HCT116 (cell line): Measurements from ENCODE around the gene HIC1. TPM values are rescaled to one million over a fixed set of nuclear protein-coding genes. Genes with fewer than 3 reads are reported as not detected.

Experiments used
- ATAC-seq: fragments of 200-7000 bp; cut with Tn5 transposase; 2 replicates; pipeline ENCODE4 v1.9.1; 2020; ENCODE audit warnings: mild to moderate bottlenecking, moderate library complexity
- BruUV-seq: library from RNA; stranded (reverse); fragments of 400-500 nt; replicated peaks from 2 replicates; lab custom pipeline; 2021; lab: Mats Ljungman, UMichigan
- CTCF ChIA-PET: fragments of 300-600 bp; sonication (Branson Sonifier 250); formaldehyde crosslinking; loops from one replicate; lab custom pipeline; 2021; ENCODE audit warnings: antibody characterized with exemption; lab: Charles Lee
- POLR2A ChIA-PET: fragments of 300-600, 350-600 bp; sonication (Branson Sonifier 250); formaldehyde crosslinking; loops from one replicate; lab custom pipeline; 2021; ENCODE audit warnings: antibody characterized with exemption; lab: Charles Lee
- RAD21 ChIA-PET, 2 experiments: fragments of 300-600 bp; sonication (Branson Sonifier 250); formaldehyde crosslinking; loops; one replicate each; lab custom pipeline; 2023; ENCODE audit warnings: low total read pairs in 2 of 2; ENCODE audit not compliant: uncharacterized antibody in 2 of 2, unreplicated experiment in 2 of 2, low non-redundant PET in 1 of 2; lab: Charles Lee
- DNase-seq: peaks from one replicate; pipeline ENCODE4 v3.0.0-alpha.2; 2010; ENCODE audit warnings: low read depth, low spot score
- H2AFZ ChIP-seq: fragments of 200-600 bp; shearing (Covaris generic), sonication (generic); 2 replicates; pipeline ENCODE4 v1.6.1; 2017; ENCODE audit warnings: low read depth, mixed run types, mixed read lengths, antibody characterized with exemption, low read length; ENCODE audit not compliant: poor library complexity, severe bottlenecking
- H3K27ac ChIP-seq: 2 replicates; pipeline ENCODE4 v1.5.1; 2012; ENCODE audit warnings: low read depth, low read length
- H3K27me3 ChIP-seq: fragments of 200-600 bp; sonication (generic); 2 replicates; pipeline ENCODE4 v1.6.1; 2016; ENCODE audit warnings: mixed run types, low read length, mixed read lengths; ENCODE audit not compliant: insufficient read depth
- H3K36me3 ChIP-seq, 2 experiments: fragments of 200-500 bp in 1 of 2; fragments of 200-600 bp in 1 of 2; sonication (Bioruptor generic) in 1 of 2; sonication (generic) in 1 of 2; 2 replicates each; pipeline versions ENCODE4 v1.5.1 to v1.6.1; 2014 to 2016; ENCODE audit warnings: low read length in 2 of 2, inconsistent platforms in 1 of 2, mixed read lengths in 1 of 2, mixed run types in 1 of 2; ENCODE audit not compliant: insufficient read depth in 2 of 2, control insufficient read depth in 1 of 2
- H3K4me1 ChIP-seq, 2 experiments: fragments of 200-600 bp in 1 of 2; sonication (generic) in 1 of 2; 2 replicates each; pipeline versions ENCODE4 v1.5.1 to v1.6.1; 2012 to 2017; ENCODE audit warnings: low read length in 2 of 2, inconsistent platforms in 1 of 2, mild to moderate bottlenecking in 1 of 2, mixed read lengths in 1 of 2, mixed run types in 1 of 2, moderate library complexity in 1 of 2; ENCODE audit not compliant: insufficient read depth in 2 of 2, control insufficient read depth in 1 of 2
- H3K4me2 ChIP-seq: fragments of 200-600 bp; sonication (generic); 2 replicates; pipeline ENCODE4 v1.6.1; 2017; ENCODE audit warnings: mixed run types, low read length, mixed read lengths
- H3K4me3 ChIP-seq, 2 experiments: fragments of 200-600 bp in 1 of 2; sonication (generic) in 1 of 2; replicated peaks in 1 of 2; 2 replicates each; pipeline ENCODE4 v1.5.1; 2011 to 2016; ENCODE audit warnings: low read length in 2 of 2, control low read depth in 1 of 2, low read depth in 1 of 2, mild to moderate bottlenecking in 1 of 2, mixed read lengths in 1 of 2, mixed run types in 1 of 2
- H3K79me2 ChIP-seq: fragments of 200-600 bp; sonication (generic); 2 replicates; pipeline ENCODE4 v1.6.1; 2017; ENCODE audit warnings: mild to moderate bottlenecking, mixed run types, low read length, moderate library complexity, mixed read lengths; ENCODE audit not compliant: insufficient read depth
- H3K9ac ChIP-seq: fragments of 200-600 bp; sonication (generic); 2 replicates; pipeline ENCODE4 v1.6.1; 2016; ENCODE audit warnings: low read length, mixed read lengths
- H3K9me2 ChIP-seq: fragments of 200-600 bp; sonication (generic), shearing (Covaris generic); 2 replicates; pipeline ENCODE4 v1.6.1; 2017; ENCODE audit warnings: mixed run types, mild to moderate bottlenecking, moderate library complexity; ENCODE audit not compliant: insufficient read depth
- H3K9me3 ChIP-seq, 2 experiments: fragments of 200-500 bp in 1 of 2; fragments of 200-600 bp in 1 of 2; sonication (Bioruptor generic) in 1 of 2; sonication (generic) in 1 of 2; 2 replicates each; pipeline ENCODE4 v1.6.1; 2014 to 2017; ENCODE audit warnings: low read length in 2 of 2, mixed read lengths in 2 of 2, inconsistent platforms in 1 of 2, low read depth in 1 of 2, mild to moderate bottlenecking in 1 of 2, mixed run types in 1 of 2, moderate library complexity in 1 of 2; ENCODE audit not compliant: control insufficient read depth in 1 of 2, insufficient read depth in 1 of 2
- H4K20me1 ChIP-seq: fragments of 200-600 bp; sonication (generic), shearing (Covaris generic); 2 replicates; pipeline ENCODE4 v1.6.1; 2017; ENCODE audit warnings: mixed run types, mild to moderate bottlenecking, moderate library complexity; ENCODE audit not compliant: insufficient read depth
- ATF3 ChIP-seq: IDR thresholded peaks from 2 replicates; pipeline ENCODE4 v1.6.1; 2012
- CEBPB ChIP-seq: IDR thresholded peaks from 2 replicates; pipeline ENCODE4 v1.6.1; 2012; ENCODE audit warnings: low read depth
- EGR1 ChIP-seq: IDR thresholded peaks from 2 replicates; pipeline ENCODE4 v1.6.1; 2012; ENCODE audit warnings: low read depth
- FOSL1 ChIP-seq: IDR thresholded peaks from 2 replicates; pipeline ENCODE4 v1.6.1; 2012; ENCODE audit warnings: low read depth
- JUND ChIP-seq: IDR thresholded peaks from 2 replicates; pipeline ENCODE4 v1.6.1; 2012
- MAX ChIP-seq: IDR thresholded peaks from 2 replicates; pipeline ENCODE4 v1.6.1; 2012
- RAD21 ChIP-seq: IDR thresholded peaks from 2 replicates; pipeline ENCODE4 v1.6.1; 2012; ENCODE audit warnings: low read depth, mild to moderate bottlenecking
- REST ChIP-seq: IDR thresholded peaks from 2 replicates; pipeline ENCODE4 v1.6.1; 2012; ENCODE audit warnings: low read depth
- SIN3A ChIP-seq: IDR thresholded peaks from 2 replicates; pipeline ENCODE4 v1.6.1; 2012; ENCODE audit warnings: low read depth
- SP1 ChIP-seq: IDR thresholded peaks from 2 replicates; pipeline ENCODE4 v1.6.1; 2012; ENCODE audit warnings: low read depth
- SRF ChIP-seq: IDR thresholded peaks from 2 replicates; pipeline ENCODE4 v1.6.1; 2012; ENCODE audit warnings: low read depth
- YY1 ChIP-seq: IDR thresholded peaks from 2 replicates; pipeline ENCODE4 v1.6.1; 2011; ENCODE audit warnings: low read length, low read depth, moderate library complexity, mild to moderate bottlenecking; ENCODE audit not compliant: insufficient replicate concordance; ENCODE audit errors: extremely low read depth
- ZBTB33 ChIP-seq: IDR thresholded peaks from 2 replicates; pipeline ENCODE4 v1.6.1; 2011; ENCODE audit warnings: mild to moderate bottlenecking, low read length, moderate library complexity; ENCODE audit not compliant: insufficient replicate concordance; ENCODE audit errors: extremely low read depth
- ZFX ChIP-seq: fragments of 450-650 bp; IDR thresholded peaks from 2 replicates; pipeline ENCODE4 v1.6.1; 2017
- intact Hi-C: fragments of 100-400 bp; cut with micrococcal nuclease; formaldehyde crosslinking; loops from 2 replicates; pipeline ENCODE4 v1.10.0; 2022
- total RNA-seq: library from RNA; stranded (reverse); gene quantifications from one replicate; pipeline ENCODE4 v1.2.1, GENCODE V29; 2021; ENCODE audit not compliant: unreplicated experiment

Gene HIC1
- total RNA-seq, 1 experiment from 2014 or later: 0.64 TPM

- Histone ChIP-seq H3K4me2 (no peak overlapping the region), H3K9me2 (no peaks in the 10 kb centered on the region), H2AFZ (no peak overlapping the region), H3K4me3 (no peak overlapping the region), H4K20me1 (no peaks in the 10 kb centered on the region), H3K27me3 (no peaks in the 10 kb centered on the region), H3K9me3 (no peaks in the 10 kb centered on the region), H3K36me3 (no peaks in the 10 kb centered on the region), H3K4me1 (peaks cover 8 to 11% of the 10 kb centered on the region in 2 experiments; a peak in 3 of 4 replicates), H3K9ac (no peak overlapping the region), H3K79me2 (no peaks in the 10 kb centered on the region), H3K27ac (no peak overlapping the region)
- no TSS peak for BruUV-seq
- ChIA-PET POLR2A (no interaction called here), CTCF (no interaction called here), RAD21 (no interaction called here)
- intact Hi-C loops: no loop called here
- no peak for DNase-seq
- ATAC-seq: no peak
- TF ChIP-seq SIN3A (no peak), CEBPB (no peak), ATF3 (no peak)
These were observed 46.4 kb upstream of the HIC1 start for GRCh38 chr17:2008332-2009126.

- Histone ChIP-seq H2AFZ (no peak overlapping the region), H3K9ac (no peak overlapping the region), H3K9me3 (no peaks in the 10 kb centered on the region; a peak in 1 of 4 replicates), H3K4me1 (peaks cover 8 to 11% of the 10 kb centered on the region in 2 experiments; a peak in 3 of 4 replicates), H3K4me2 (no peak overlapping the region), H3K9me2 (no peaks in the 10 kb centered on the region), H3K27me3 (no peaks in the 10 kb centered on the region), H3K79me2 (no peaks in the 10 kb centered on the region), H3K4me3 (no peak overlapping the region), H3K27ac (no peak overlapping the region), H4K20me1 (no peaks in the 10 kb centered on the region), H3K36me3 (no peaks in the 10 kb centered on the region)
- BruUV-seq: no TSS peak
- DNase-seq: no peak
- no peak for ATAC-seq
- POLR2A ChIA-PET: no interaction called here
- CTCF ChIA-PET: no interaction called here
- intact Hi-C loops: no loop called here
- RAD21 ChIA-PET: no interaction called here
- no peak for TF ChIP-seq SRF
- no peak for TF ChIP-seq SIN3A
- no peak for TF ChIP-seq REST
- TF ChIP-seq ZBTB33: no peak
- TF ChIP-seq YY1: no peak
- TF ChIP-seq MAX: no peak
- TF ChIP-seq ATF3: no peak
- TF ChIP-seq SP1: no peak
- no peak for TF ChIP-seq FOSL1
- no peak for TF ChIP-seq JUND
- no peak for TF ChIP-seq ZFX
- no peak for TF ChIP-seq EGR1
- TF ChIP-seq RAD21: no peak
These were observed 45.2 kb upstream of the HIC1 start for GRCh38 chr17:2009737-2010136.
